NCI-H2029 (cell line): ENCODE measurements around the gene ZNF91.
"Not testable (repeated sequence)": the region's sequence is repeated elsewhere in the genome, so short reads cannot be mapped to it uniquely, and the experiment has no call there.

Experiments used
- DNase-seq: peaks from one replicate; lab custom pipeline; 2025; lab: John Stamatoyannopoulos, UW

The ZNF91 gene

GRCh38 chr19:23395722-23396117 is 449 bp upstream of the ZNF91 start:
- not testable (repeated sequence) for DNase-seq

DNA sequence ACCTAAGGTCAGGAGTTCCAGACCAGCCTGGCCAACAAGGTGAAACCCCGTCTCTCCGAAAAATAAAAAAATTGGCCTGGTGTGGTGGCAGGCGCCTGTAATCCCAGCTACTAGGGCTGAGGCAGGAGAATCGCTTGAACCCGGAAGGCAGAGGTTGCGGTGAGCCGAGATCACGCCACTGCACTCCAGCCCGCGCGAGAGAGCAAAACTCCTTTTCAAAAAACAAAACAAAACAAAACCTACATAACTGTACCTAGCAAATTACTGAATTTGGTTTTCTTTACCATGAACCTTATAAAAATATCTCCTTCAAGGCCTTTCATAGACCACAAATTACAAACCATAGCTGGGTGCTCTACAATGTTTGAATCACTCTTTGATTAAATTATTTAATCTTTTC is 760 bp downstream of the ZNF91 start:
- DNase-seq, result no peak

- no peak for DNase-seq
Observed at GRCh38 chr19:23393121-23393520, 2.1 kb downstream of the ZNF91 start.

GRCh38 chr19:23391236-23391635 is 4.0 kb downstream of the ZNF91 start:
- no peak for DNase-seq

DNA sequence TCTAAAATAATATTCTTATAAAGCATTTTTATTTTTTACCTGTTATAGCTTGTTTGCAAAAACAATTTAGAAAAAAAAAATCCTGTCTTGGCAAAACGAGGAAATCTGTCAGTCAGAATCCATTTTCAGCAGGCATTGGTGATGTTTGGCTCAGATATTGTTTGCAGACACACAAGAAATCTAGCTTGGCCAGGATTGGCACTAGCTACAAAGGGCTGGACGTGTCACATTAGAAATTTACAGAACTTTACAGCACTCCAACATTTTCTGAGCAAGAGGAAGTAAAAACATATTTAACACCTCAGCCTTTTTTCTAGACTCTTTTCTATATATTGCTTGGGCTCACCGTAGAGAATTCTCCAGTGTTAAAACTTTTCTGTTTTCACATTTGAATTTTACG is 9.9 kb downstream of the ZNF91 start:
- DNase-seq, result no peak

- no peak for DNase-seq
Observed at GRCh38 chr19:23384858-23385257, 10.4 kb downstream of the ZNF91 start.

DNA sequence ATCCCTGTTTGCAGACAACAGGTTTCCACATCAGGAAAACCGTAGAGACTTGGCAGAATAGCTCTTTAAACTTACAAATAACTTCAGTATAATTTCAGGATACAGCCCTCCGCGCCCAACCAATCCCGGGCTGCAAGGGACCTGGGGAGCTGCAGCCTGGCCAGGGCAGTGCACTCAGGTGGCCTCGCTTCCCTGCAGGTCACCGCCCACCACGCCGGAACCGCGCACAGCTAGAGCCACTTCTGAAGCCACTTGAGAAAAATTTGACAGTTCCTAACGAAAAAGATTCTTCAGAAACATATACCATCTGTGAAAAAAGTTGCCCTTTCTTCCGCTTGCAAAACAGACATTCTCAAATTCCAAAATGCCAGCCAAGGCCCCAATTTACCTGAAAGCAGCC is 11.1 kb downstream of the ZNF91 start:
- no peak for DNase-seq

DNA sequence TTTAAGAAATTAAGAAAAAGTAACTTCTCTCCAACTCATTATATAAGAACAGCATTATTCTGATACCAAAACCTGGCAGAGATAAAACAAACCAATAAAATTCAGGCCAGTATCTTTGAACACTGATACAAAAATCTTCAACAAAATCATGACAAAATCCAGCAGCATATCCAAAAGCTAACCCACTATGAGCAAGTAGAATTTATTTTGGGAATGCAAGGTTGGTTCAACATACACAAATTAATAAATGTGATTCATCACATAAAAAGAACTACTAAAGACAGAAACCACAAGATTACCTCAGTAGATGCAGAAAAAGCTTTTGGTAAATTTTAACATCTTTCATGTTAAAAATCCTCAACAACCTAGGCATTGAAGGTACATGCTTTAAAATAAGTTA is 12.3 kb downstream of the ZNF91 start:
- DNase-seq, result no peak

GRCh38 chr19:23381114-23381513 is 14.2 kb downstream of the ZNF91 start:
- DNase-seq, result no peak

- not testable (repeated sequence) for DNase-seq
Observed at GRCh38 chr19:23379671-23380070, 15.6 kb downstream of the ZNF91 start.

DNA sequence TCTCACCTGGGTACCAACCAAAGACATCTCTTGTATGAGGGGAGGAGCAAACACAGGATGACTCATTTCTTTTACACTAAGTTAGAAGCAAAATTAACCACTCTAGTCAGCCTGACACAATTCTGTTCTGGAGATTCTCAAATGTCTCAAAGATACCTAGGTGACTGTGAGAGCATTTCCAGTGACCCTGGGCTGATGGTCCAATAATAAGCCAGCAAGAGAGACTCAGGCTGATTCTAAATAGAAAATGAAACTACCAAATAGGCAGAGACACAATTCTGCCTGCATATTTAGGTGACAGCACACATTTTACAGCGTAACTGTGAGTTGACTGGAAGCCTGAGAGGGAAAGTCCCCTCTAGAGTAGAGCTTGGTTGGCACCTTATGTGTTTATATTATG is 16.3 kb downstream of the ZNF91 start:
- DNase-seq, result no peak

DNA sequence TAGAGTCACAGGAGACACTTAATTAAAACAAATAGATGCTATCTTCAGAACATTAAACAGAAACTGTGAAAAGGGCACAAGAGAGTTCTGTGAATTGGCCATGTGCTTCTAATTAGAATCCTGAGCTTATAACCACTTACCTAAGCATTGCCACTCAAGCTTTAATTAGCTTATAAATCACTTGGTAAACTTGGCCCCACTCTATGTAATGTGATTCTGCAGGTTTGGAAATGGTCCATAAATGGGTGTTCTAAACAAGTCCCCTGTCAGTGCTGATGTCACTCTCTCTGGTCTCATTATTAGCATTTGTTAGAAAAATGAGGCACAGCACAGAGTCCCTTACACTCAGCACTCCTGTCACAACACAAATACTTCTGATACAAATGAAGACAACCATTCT is 18.0 kb downstream of the ZNF91 start:
- no peak for DNase-seq

GRCh38 chr19:23366437-23366836 is 28.8 kb downstream of the ZNF91 start:
- no peak for DNase-seq

DNA sequence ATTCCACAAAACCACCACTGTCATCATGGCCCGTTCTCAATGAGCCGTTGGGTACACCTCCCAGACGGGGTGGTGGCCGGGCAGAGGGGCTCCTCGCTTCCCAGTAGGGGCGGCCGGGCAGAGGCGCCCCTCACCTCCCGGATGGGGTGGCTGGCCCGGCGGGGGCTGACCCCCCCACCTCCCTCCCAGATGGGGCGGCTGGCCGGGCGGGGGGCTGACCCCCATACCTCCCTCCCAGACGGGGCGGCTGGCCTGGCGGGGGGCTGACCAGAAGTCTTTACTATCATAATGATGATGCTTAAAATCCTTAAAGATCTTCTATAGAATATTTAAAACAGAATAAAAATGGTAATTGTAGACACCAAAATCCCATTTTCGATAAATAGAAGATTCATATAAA is 29.2 kb downstream of the ZNF91 start:
- DNase-seq, result not testable (repeated sequence)

DNA sequence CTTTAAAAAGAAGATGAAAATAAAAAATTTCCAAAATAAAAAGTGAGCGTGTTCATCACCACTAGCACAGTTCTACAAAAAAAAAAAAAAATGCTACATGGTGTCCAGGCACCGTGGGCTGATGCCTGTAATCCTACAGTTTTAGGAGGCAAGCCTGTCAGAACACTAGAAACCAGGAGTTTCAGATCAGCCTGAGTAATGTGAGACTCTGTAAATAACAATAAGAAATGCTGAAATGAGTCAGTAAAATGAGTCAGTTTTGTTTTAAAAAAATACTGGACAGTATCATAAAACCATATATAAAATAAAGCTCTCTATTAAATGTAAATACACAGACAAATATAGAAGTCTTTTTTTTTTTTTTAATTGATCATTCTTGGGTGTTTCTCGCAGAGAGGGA is 30.0 kb downstream of the ZNF91 start:
- DNase-seq, result no peak

- DNase-seq, result not testable (repeated sequence)
Observed at GRCh38 chr19:23361843-23362242, 33.4 kb downstream of the ZNF91 start.

DNA sequence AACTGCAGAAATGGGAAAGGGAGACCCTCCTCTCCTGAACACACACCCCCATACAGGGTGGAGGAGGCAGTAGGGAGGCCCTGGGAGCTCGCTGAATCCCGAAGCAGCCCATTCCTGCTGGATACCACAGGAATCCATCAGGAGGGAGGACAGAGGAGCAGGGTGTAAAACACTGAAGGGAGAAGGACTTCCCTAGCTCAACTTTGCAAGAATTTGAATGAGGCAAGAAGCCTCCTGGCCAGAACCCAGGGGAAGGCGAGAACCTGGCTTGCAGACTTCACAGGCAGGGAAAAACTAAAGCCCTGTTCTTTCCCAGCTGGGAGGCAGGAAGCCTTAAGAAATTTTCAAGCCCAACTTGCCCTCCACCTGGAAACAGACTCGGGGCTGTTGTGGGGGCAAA is 43.5 kb downstream of the ZNF91 start:
- no peak for DNase-seq

- no peak for DNase-seq
Observed at GRCh38 chr19:23346696-23347095, 48.6 kb downstream of the ZNF91 start.

DNA sequence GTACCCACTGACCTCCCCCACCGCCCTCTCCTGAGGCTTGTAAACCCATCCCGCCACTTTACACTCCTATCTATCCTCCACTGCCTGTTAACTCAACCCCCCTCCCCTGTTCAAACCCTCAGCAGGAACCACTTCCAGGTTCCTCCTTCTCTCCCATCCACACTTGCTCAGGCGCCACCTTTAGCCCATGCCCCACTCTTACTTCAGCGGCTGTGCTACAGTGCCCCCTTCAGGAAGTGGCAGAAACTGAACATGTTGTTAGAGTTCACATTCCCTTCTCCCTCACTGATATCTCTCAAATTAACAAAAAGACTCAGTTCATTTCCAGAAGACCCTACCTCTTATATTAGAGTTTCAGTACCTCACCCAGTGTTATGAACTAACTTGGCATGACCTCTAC is 49.4 kb downstream of the ZNF91 start:
- no peak for DNase-seq

DNA sequence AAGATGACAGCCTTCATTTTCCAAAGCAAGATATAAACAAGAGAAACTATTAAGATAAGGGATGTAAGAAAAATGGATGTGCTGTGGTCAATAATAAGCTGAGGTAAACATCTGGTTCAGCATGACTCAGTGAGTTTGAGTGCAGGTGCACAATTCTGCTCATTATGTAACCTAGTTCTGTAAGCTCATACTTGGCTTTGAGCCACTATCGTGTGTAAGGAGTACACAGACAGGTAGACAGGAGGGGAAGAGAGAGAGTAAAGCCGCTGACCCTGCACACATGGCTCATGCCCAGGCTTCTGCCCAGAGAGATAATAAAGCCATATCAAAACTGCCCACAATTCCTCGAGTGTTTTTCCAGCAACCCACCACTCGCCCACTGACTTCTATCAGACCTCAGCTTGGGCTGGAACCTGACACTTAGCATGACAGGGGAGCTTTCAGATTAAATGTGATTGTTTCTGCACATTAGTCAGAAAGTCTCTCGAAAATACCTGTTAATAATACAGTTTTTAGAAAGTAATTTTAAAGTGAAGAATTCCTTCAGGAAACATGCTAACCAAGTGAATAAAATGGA is 51.7 kb downstream of the ZNF91 start:
- DNase-seq, result peak; percentile 62

- no peak for DNase-seq
Observed at GRCh38 chr19:23328211-23328610, 67.1 kb downstream of the ZNF91 start.

- no peak for DNase-seq
Observed at GRCh38 chr19:23321953-23322549, 73.2 kb downstream of the ZNF91 start.

- not testable (repeated sequence) for DNase-seq
Observed at GRCh38 chr19:23321403-23321802, 73.9 kb downstream of the ZNF91 start.

- not testable (repeated sequence) for DNase-seq
Observed at GRCh38 chr19:23319571-23319970, 75.7 kb downstream of the ZNF91 start.
